Stimulated activated CD8-positive, alpha-beta memory T cell treated with anti-CD3 and anti-CD28 coated beads, Interleukin-7, amount 100 ng/mL, for 48 hours (primary cell): Measurements from ENCODE around the gene FAM72B.
"Not testable (repeated sequence)": the region's sequence is repeated elsewhere in the genome, so short reads cannot be mapped to it uniquely, and the experiment has no call there.

Source experiments
- DNase-seq, 2 donors: peaks; one replicate each; pipeline ENCODE4 v3.0.0-alpha.2; 2020; ENCODE audit warnings: low read depth in 1 of 2; ENCODE audit errors: extremely low read depth in 1 of 2

FAM72B gene

GRCh38 chr1:121200985-121201981 lies 17.1 kb upstream of the FAM72B start:
- not testable (repeated sequence) for DNase-seq

GRCh38 chr1:121200232-121200631 lies 16.1 kb upstream of the FAM72B start:
- DNase-seq, result not testable (repeated sequence)

- DNase-seq, result not testable (repeated sequence)
These were observed 15.6 kb upstream of the FAM72B start for GRCh38 chr1:121199763-121200162.

- not testable (repeated sequence) for DNase-seq
These were observed 13.1 kb upstream of the FAM72B start for GRCh38 chr1:121197095-121197882.

- not testable (repeated sequence) for DNase-seq
These were observed 8.4 kb upstream of the FAM72B start for GRCh38 chr1:121192512-121192911.

- DNase-seq, result not testable (repeated sequence)
These were observed 3.8 kb upstream of the FAM72B start for GRCh38 chr1:121187914-121188313.

GRCh38 chr1:121186191-121186590 lies 2.1 kb upstream of the FAM72B start:
- DNase-seq, result not testable (repeated sequence)

- DNase-seq, result not testable (repeated sequence)
These were observed 1.1 kb upstream of the FAM72B start for GRCh38 chr1:121185140-121185708.

- not testable (repeated sequence) for DNase-seq
These were observed 273 bp downstream of the FAM72B start for GRCh38 chr1:121183867-121184266.

GRCh38 chr1:121178197-121178596 lies 5.9 kb downstream of the FAM72B start:
- not testable (repeated sequence) for DNase-seq

- DNase-seq, result not testable (repeated sequence)
These were observed 7.5 kb downstream of the FAM72B start for GRCh38 chr1:121176649-121177048.

- not testable (repeated sequence) for DNase-seq
These were observed 15.9 kb downstream of the FAM72B start for GRCh38 chr1:121168152-121168668.

- DNase-seq, result not testable (repeated sequence)
These were observed 16.9 kb downstream of the FAM72B start for GRCh38 chr1:121167225-121167738.

GRCh38 chr1:121165296-121165695 lies 18.8 kb downstream of the FAM72B start:
- DNase-seq, result not testable (repeated sequence)

GRCh38 chr1:121163850-121164757 lies 20.0 kb downstream of the FAM72B start:
- not testable (repeated sequence) for DNase-seq

- DNase-seq, result not testable (repeated sequence)
These were observed 22.8 kb downstream of the FAM72B start for GRCh38 chr1:121161199-121161901.

GRCh38 chr1:121160118-121160517 lies 24.0 kb downstream of the FAM72B start:
- DNase-seq, result not testable (repeated sequence)

GRCh38 chr1:121157609-121158008 lies 26.5 kb downstream of the FAM72B start:
- DNase-seq, result not testable (repeated sequence)
